ENCODE measurements around the gene MARCHF10.

MARCHF10 gene

DNA sequence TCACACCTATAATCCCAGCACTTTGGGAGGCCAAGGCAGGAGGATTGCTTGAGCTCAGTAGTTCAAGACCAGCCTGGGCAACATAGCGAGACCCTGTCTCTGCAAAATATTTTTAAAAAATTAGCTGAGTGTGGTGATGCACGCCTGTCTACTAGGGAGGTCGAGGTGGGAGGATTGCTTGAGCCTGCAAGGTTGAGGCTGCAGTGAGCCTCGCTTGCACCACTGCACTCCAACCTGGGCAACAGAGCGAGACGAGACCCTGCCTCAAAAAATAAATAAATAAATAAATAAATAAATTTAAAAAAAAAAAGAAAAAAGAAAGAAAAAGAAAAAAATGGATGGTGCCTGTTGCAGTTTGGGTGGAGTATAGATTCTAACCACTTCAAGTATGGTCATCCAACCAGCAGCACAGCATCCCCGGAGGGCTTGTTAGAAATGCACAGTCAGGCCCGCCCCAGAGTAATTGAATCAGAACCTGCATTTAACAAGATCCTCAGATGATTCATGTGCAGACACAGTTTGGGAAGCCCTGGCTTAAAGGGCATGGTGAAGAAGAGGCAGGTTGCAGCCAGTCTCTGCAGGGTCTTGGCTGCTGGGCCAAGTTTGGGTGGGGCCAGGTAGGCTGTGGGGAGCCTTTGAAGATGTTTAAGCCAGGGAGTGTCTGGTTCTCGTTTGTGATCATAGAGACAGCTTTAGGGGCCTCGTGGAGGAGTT is 139.9 kb downstream of the MARCHF10 start:
- no peaks in the 10 kb centered on the region for H3K27me3 ChIP-seq (ENCODE audit: control insufficient read depth, insufficient read depth, low read length)
- no peaks in the 10 kb centered on the region; the same call in 1 of the 2 replicates for H3K36me3 ChIP-seq (ENCODE audit: control insufficient read depth, insufficient read depth, low read length)
- no peaks in the 10 kb centered on the region for H3K9me3 ChIP-seq (ENCODE audit: control insufficient read depth, insufficient read depth, low read length)
- no peak for DNase-seq (ENCODE audit: low read depth, low spot score)
- no peak overlapping the region for H3K4me3 ChIP-seq (ENCODE audit: low read length)
- H3K4me1 ChIP-seq (ENCODE audit: control insufficient read depth, insufficient read depth, low read length) = no peaks in the 10 kb centered on the region
- H3K27ac ChIP-seq (ENCODE audit: low read length) = no peak overlapping the region
- no CpG with 5 or more reads among the region's 10 CpGs for WGBS (ENCODE audit: insufficient coverage, insufficient read length)

DNA sequence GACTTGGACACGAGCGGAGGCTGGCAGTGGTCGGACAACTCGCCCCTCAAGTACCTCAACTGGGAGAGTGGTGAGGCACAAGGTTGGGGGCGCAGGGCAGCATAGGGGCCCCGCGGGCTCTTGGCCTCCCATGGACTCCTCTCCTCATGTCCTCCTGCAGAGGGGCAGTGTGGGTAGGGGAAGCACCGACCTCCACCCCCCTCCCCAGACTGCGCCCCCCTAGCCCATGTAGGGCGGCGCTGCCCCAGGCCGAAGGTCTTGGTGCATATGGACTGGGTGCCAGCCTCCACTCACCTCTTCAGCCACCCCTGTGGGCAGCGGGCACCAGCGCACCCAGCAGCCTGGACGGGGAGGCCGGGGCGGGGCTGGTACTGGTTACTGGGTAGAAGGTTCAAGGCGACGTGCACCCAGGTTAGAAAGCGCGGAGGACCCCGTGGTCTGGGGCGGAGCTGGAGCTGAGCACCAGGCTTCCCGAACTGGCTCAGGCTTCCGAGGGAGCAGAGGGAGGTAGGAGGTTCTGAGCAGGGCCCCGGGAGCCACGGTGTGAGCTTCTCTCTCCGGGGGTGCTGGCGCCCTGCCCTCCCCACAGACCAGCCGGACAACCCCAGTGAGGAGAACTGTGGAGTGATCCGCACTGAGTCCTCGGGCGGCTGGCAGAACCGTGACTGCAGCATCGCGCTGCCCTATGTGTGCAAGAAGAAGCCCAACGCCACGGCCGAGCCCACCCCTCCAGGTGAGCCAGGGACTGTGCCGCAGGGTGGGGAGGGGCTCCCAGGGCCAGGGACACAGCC is 141.1 kb downstream of the MARCHF10 start:
- Histone ChIP-seq H3K27ac (ENCODE audit: low read length) (no peak overlapping the region), H3K27me3 (ENCODE audit: control insufficient read depth, insufficient read depth, low read length) (no peaks in the 10 kb centered on the region), H3K4me1 (ENCODE audit: control insufficient read depth, insufficient read depth, low read length) (no peaks in the 10 kb centered on the region), H3K36me3 (ENCODE audit: control insufficient read depth, insufficient read depth, low read length) (no peaks in the 10 kb centered on the region; the same call in 1 of the 2 replicates), H3K9me3 (ENCODE audit: control insufficient read depth, insufficient read depth, low read length) (no peaks in the 10 kb centered on the region), H3K4me3 (ENCODE audit: low read length) (no peak overlapping the region)
- WGBS (ENCODE audit: insufficient coverage, insufficient read length) = no CpG with 5 or more reads among the region's 40 CpGs
- DNase-seq (ENCODE audit: low read depth, low spot score) = no peak

DNA sequence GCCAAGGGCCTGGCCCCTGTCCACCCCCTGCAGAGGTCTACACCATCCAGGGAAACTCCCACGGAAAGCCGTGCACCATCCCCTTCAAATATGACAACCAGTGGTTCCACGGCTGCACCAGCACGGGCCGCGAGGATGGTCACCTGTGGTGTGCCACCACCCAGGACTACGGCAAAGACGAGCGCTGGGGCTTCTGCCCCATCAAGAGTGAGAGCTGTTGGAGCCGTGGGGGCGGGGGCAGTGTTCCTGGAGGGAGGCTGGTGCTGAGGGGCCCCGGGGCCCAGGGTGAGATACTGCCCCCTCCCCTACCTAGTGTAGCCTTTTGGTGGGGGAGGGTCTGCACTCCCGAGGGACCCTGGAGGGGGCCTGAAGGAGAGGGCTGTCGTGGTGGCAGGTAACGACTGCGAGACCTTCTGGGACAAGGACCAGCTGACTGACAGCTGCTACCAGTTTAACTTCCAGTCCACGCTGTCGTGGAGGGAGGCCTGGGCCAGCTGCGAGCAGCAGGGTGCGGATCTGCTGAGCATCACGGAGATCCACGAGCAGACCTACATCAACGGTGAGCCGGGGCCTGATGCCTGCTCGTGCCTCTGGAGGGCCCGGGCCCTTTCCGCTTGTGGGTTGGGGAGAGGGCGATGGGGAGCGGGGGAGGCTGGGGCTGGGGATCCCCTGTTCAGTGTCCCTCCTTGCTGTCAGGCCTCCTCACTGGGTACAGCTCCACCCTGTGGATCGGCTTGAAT is 141.9 kb downstream of the MARCHF10 start:
- Histone ChIP-seq H3K36me3 (ENCODE audit: control insufficient read depth, insufficient read depth, low read length) (no peaks in the 10 kb centered on the region; the same call in 1 of the 2 replicates), H3K27me3 (ENCODE audit: control insufficient read depth, insufficient read depth, low read length) (no peaks in the 10 kb centered on the region), H3K9me3 (ENCODE audit: control insufficient read depth, insufficient read depth, low read length) (no peaks in the 10 kb centered on the region), H3K4me1 (ENCODE audit: control insufficient read depth, insufficient read depth, low read length) (no peaks in the 10 kb centered on the region), H3K4me3 (ENCODE audit: low read length) (no peak overlapping the region), H3K27ac (ENCODE audit: low read length) (no peak overlapping the region)
- no CpG with 5 or more reads among the region's 30 CpGs for WGBS (ENCODE audit: insufficient coverage, insufficient read length)
- no peak for DNase-seq (ENCODE audit: low read depth, low spot score)

DNA sequence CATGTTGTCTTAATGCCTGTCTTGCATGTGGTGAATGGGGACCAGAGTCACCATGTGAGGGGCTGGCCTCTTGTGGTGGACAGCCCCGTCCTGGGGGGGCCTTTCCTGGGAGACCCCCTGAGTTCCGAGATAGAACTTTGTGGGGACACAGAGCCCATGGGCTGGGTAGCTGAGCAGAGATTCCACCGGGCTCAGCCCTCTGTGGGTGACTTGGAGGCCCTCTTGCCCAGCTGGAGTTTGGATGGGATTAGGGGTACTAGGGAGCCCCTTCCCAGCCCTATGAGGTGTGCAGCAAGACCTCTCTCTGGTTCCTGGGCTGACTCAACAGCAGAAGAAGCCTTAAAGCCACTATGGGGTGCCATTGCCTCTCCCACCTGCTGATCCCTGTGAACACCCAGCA is 142.5 kb downstream of the MARCHF10 start:
- Histone ChIP-seq H3K27ac (ENCODE audit: low read length) (no peak overlapping the region), H3K9me3 (ENCODE audit: control insufficient read depth, insufficient read depth, low read length) (no peaks in the 10 kb centered on the region), H3K4me1 (ENCODE audit: control insufficient read depth, insufficient read depth, low read length) (no peaks in the 10 kb centered on the region), H3K27me3 (ENCODE audit: control insufficient read depth, insufficient read depth, low read length) (no peaks in the 10 kb centered on the region), H3K4me3 (ENCODE audit: low read length) (no peak overlapping the region), H3K36me3 (ENCODE audit: control insufficient read depth, insufficient read depth, low read length) (no peaks in the 10 kb centered on the region; the same call in 1 of the 2 replicates)
- no CpG with 5 or more reads among the region's 3 CpGs for WGBS (ENCODE audit: insufficient coverage, insufficient read length)
- no peak for DNase-seq (ENCODE audit: low read depth, low spot score)

DNA sequence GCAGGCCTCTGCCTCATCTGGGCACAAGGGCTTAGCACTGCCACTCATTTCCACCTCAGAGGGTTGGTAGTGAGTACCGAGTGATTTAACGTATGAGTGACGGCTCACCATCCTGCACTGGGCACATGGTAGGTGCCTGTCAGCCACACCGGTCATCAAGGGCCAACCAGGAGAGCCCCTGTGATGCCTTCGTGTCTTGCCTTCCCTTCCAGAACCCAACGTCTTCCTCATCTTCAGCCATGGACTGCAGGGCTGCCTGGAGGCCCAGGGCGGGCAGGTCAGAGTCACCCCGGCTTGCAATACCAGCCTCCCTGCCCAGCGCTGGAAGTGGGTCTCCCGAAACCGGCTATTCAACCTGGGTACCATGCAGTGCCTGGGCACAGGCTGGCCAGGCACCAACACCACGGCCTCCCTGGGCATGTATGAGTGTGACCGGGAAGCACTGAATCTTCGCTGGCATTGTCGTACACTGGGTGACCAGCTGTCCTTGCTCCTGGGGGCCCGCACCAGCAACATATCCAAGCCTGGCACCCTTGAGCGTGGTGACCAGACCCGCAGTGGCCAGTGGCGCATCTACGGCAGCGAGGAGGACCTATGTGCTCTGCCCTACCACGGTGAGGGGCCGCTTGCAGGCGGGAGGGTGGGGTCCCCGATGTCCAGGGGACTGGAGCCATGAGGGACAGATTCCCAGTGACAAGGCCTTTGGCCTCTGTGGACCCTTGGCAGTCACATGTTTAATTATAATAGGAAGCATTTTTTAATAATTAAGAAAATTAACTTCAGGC is 143.6 kb downstream of the MARCHF10 start:
- no CpG with 5 or more reads among the region's 25 CpGs for WGBS (ENCODE audit: insufficient coverage, insufficient read length)

DNA sequence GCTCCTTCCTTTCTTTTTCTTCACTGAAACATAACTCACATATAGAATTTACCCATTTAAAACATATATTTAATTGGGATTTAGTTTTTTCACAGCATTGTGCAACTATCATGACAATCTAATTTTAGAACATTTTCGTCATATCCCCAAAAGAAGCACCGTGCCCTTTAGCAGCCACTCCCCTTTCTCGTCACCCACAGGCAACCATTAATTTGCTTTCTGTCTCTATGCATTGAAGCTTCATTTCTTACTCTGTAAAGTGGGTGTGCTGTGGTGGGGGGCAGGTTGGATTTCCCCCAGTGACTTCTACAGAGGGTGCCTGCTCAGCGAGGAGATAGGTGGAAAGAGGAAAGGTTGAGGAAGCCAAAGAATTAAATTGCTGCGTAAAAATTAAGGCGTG is 144.8 kb downstream of the MARCHF10 start:
- no peak overlapping the region for H3K27ac ChIP-seq (ENCODE audit: low read length)
- no peak for DNase-seq (ENCODE audit: low read depth, low spot score)
- no peaks in the 10 kb centered on the region; the same call in 1 of the 2 replicates for H3K36me3 ChIP-seq (ENCODE audit: control insufficient read depth, insufficient read depth, low read length)
- no peaks in the 10 kb centered on the region for H3K27me3 ChIP-seq (ENCODE audit: control insufficient read depth, insufficient read depth, low read length)
- no peaks in the 10 kb centered on the region for H3K4me1 ChIP-seq (ENCODE audit: control insufficient read depth, insufficient read depth, low read length)
- WGBS (ENCODE audit: insufficient coverage, insufficient read length) = no CpG with 5 or more reads among the region's 6 CpGs
- no peak overlapping the region for H3K4me3 ChIP-seq (ENCODE audit: low read length)
- no peaks in the 10 kb centered on the region for H3K9me3 ChIP-seq (ENCODE audit: control insufficient read depth, insufficient read depth, low read length)

More for the DNA sequence above, 143.6 kb downstream of the MARCHF10 start:
- H3K4me1 ChIP-seq (ENCODE audit: control insufficient read depth, insufficient read depth, low read length) = no peaks in the 10 kb centered on the region
- H3K9me3 ChIP-seq (ENCODE audit: control insufficient read depth, insufficient read depth, low read length) = no peaks in the 10 kb centered on the region
- no peaks in the 10 kb centered on the region; the same call in 1 of the 2 replicates for H3K36me3 ChIP-seq (ENCODE audit: control insufficient read depth, insufficient read depth, low read length)
- no peak overlapping the region for H3K27ac ChIP-seq (ENCODE audit: low read length)
- H3K27me3 ChIP-seq (ENCODE audit: control insufficient read depth, insufficient read depth, low read length) = no peaks in the 10 kb centered on the region
- no peak for DNase-seq (ENCODE audit: low read depth, low spot score)
- no peak overlapping the region for H3K4me3 ChIP-seq (ENCODE audit: low read length)

DNA sequence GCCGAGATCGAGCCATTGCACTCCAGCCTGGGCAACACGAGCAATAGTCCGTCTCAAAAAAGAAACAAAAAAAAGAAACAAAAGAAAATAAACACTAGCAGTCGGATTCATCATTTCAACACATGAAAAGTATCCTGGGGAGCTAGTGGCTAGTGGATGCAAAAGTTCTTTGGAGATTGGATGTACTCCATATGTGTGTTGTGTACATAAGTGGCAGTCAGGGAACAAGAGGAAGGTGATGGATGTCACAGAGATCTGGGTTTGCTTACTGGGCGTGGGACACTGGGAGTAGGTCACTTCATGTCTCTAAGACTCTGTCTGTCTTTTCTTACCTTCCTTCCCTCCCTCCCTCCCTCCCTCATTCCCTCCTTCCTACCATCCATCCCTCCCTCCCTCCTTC is 145.3 kb downstream of the MARCHF10 start:
- H3K27me3 ChIP-seq (ENCODE audit: control insufficient read depth, insufficient read depth, low read length) = no peaks in the 10 kb centered on the region
- no peaks in the 10 kb centered on the region for H3K4me1 ChIP-seq (ENCODE audit: control insufficient read depth, insufficient read depth, low read length)
- no peaks in the 10 kb centered on the region; the same call in 1 of the 2 replicates for H3K36me3 ChIP-seq (ENCODE audit: control insufficient read depth, insufficient read depth, low read length)
- no peak overlapping the region for H3K27ac ChIP-seq (ENCODE audit: low read length)
- H3K4me3 ChIP-seq (ENCODE audit: low read length) = no peak overlapping the region
- WGBS (ENCODE audit: insufficient coverage, insufficient read length) = no CpG with 5 or more reads among the region's 6 CpGs
- H3K9me3 ChIP-seq (ENCODE audit: control insufficient read depth, insufficient read depth, low read length) = no peaks in the 10 kb centered on the region
- DNase-seq (ENCODE audit: low read depth, low spot score) = no peak

DNA sequence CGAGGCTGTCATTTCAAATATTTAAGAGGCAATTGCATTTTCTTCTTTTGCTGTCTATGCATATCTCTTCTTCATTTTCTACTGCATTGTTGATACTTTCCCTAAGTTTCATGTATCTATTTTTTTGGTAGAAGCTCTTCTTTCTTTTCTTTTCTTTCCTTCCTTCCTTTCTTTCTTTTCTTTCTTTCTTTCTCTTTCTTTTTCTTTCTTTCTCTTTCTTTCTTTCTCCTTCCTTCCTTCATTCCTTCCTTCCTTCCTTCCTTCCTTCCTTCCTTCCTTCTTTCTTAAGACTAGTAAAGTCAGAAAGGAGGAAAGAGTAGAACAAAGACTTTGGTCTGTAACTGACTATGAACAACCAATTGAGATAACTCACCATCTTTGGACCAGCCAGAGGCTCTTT is 146.8 kb downstream of the MARCHF10 start:
- no peak overlapping the region for H3K27ac ChIP-seq (ENCODE audit: low read length)
- H3K36me3 ChIP-seq (ENCODE audit: control insufficient read depth, insufficient read depth, low read length) = no peaks in the 10 kb centered on the region; the same call in 1 of the 2 replicates
- no peaks in the 10 kb centered on the region for H3K27me3 ChIP-seq (ENCODE audit: control insufficient read depth, insufficient read depth, low read length)
- no peak for DNase-seq (ENCODE audit: low read depth, low spot score)
- H3K4me1 ChIP-seq (ENCODE audit: control insufficient read depth, insufficient read depth, low read length) = no peaks in the 10 kb centered on the region
- no CpG with 5 or more reads among the region's 1 CpG for WGBS (ENCODE audit: insufficient coverage, insufficient read length)
- no peaks in the 10 kb centered on the region for H3K9me3 ChIP-seq (ENCODE audit: control insufficient read depth, insufficient read depth, low read length)
- no peak overlapping the region for H3K4me3 ChIP-seq (ENCODE audit: low read length)

DNA sequence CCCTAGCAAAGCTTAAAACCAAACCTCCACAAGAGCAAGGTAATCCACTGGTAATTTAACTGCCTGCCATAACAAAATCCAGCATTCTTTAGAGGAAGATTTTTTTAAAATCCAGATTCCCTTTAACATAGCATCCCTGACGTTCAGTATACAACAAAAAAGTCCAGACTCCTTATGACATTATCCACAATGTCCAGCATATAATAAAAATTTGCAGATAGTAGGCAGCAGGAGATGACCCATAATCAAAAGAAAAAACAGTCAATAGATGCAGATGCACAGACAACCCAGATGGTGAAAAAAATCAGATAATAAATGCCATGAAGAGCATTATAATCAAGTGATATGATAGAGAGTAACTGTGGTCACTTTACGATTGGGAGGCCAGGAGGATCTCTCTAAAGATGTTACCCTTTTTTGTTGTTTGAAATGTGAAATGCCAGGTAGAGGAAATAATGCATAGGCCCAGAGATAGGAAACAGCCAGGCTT is 147.4 kb downstream of the MARCHF10 start:
- Histone ChIP-seq H3K9me3 (ENCODE audit: control insufficient read depth, insufficient read depth, low read length) (no peaks in the 10 kb centered on the region), H3K36me3 (ENCODE audit: control insufficient read depth, insufficient read depth, low read length) (no peaks in the 10 kb centered on the region), H3K4me1 (ENCODE audit: control insufficient read depth, insufficient read depth, low read length) (no peaks in the 10 kb centered on the region), H3K27ac (ENCODE audit: low read length) (no peak overlapping the region), H3K27me3 (ENCODE audit: control insufficient read depth, insufficient read depth, low read length) (no peaks in the 10 kb centered on the region), H3K4me3 (ENCODE audit: low read length) (no peak overlapping the region)
- no CpG with 5 or more reads among the region's 2 CpGs for WGBS (ENCODE audit: insufficient coverage, insufficient read length)
- no peak for DNase-seq (ENCODE audit: low read depth, low spot score)

All from iPS DF 6.9 (cell line).